ENCODE data around the gene GALNS.
A peak's percentile ranks its signal among the peaks of the same experiment; 100 is the strongest.

The GALNS gene

GRCh38 chr16:88787579-88788314 lies 69.0 kb downstream of the GALNS start:
- Histone ChIP-seq H3K4me1 (ENCODE audit: control insufficient read depth, insufficient read depth, low read length) (peaks cover 2% of the 10 kb centered on the region), H3K4me3 (ENCODE audit: low read depth, low read length) (no peak overlapping the region), H3K9ac (ENCODE audit: low read depth, low read length) (no peak overlapping the region), H3K9me3 (ENCODE audit: control insufficient read depth, insufficient read depth, low read length) (no peaks in the 10 kb centered on the region), H3K36me3 (ENCODE audit: control insufficient read depth, insufficient read depth, low read length) (no peaks in the 10 kb centered on the region), H3K27me3 (ENCODE audit: control insufficient read depth, insufficient read depth, low read length) (no peaks in the 10 kb centered on the region)

GRCh38 chr16:88785106-88785924 lies 71.4 kb downstream of the GALNS start, which contains the start of gene PIEZO1:
TSS of gene PIEZO1 (minus strand) at chr16:88785220. CDS start at chr16:88784964, 256 bp downstream.
- Histone ChIP-seq H3K9me3 (ENCODE audit: control insufficient read depth, insufficient read depth, low read length) (no peaks in the 10 kb centered on the region), H3K36me3 (ENCODE audit: control insufficient read depth, insufficient read depth, low read length) (no peaks in the 10 kb centered on the region), H3K27me3 (ENCODE audit: control insufficient read depth, insufficient read depth, low read length) (no peaks in the 10 kb centered on the region), H3K4me3 (ENCODE audit: low read depth, low read length) (peak within 1 kb of the TSS; percentile 30), H3K4me1 (ENCODE audit: control insufficient read depth, insufficient read depth, low read length) (peaks cover 2% of the 10 kb centered on the region), H3K9ac (ENCODE audit: low read depth, low read length) (no peak within 1 kb of the TSS)

GRCh38 chr16:88784856-88785105 lies 72.0 kb downstream of the GALNS start:
- H3K9ac ChIP-seq (ENCODE audit: low read depth, low read length), result no peak overlapping the region
- no peaks in the 10 kb centered on the region for H3K9me3 ChIP-seq (ENCODE audit: control insufficient read depth, insufficient read depth, low read length)
- H3K36me3 ChIP-seq (ENCODE audit: control insufficient read depth, insufficient read depth, low read length), result no peaks in the 10 kb centered on the region
- H3K4me1 ChIP-seq (ENCODE audit: control insufficient read depth, insufficient read depth, low read length), result peaks cover 2% of the 10 kb centered on the region
- no peak overlapping the region for H3K4me3 ChIP-seq (ENCODE audit: low read depth, low read length)
- no peaks in the 10 kb centered on the region for H3K27me3 ChIP-seq (ENCODE audit: control insufficient read depth, insufficient read depth, low read length)

- Histone ChIP-seq H3K27me3 (ENCODE audit: control insufficient read depth, insufficient read depth, low read length) (no peaks in the 10 kb centered on the region), H3K9me3 (ENCODE audit: control insufficient read depth, insufficient read depth, low read length) (no peaks in the 10 kb centered on the region)
These were observed 72.5 kb downstream of the GALNS start for GRCh38 chr16:88784074-88784855.

GRCh38 chr16:88783391-88784073 lies 73.2 kb downstream of the GALNS start:
- Histone ChIP-seq H3K36me3 (ENCODE audit: control insufficient read depth, insufficient read depth, low read length) (no peaks in the 10 kb centered on the region), H3K4me1 (ENCODE audit: control insufficient read depth, insufficient read depth, low read length) (peaks cover 2% of the 10 kb centered on the region), H3K9ac (ENCODE audit: low read depth, low read length) (peak overlapping the region; percentile 37), H3K27me3 (ENCODE audit: control insufficient read depth, insufficient read depth, low read length) (no peaks in the 10 kb centered on the region), H3K9me3 (ENCODE audit: control insufficient read depth, insufficient read depth, low read length) (no peaks in the 10 kb centered on the region), H3K4me3 (ENCODE audit: low read depth, low read length) (peak overlapping the region; percentile 30)

More at GRCh38 chr16:88784074-88784855, 72.5 kb downstream of the GALNS start:
- Histone ChIP-seq H3K36me3 (ENCODE audit: control insufficient read depth, insufficient read depth, low read length) (no peaks in the 10 kb centered on the region), H3K4me3 (ENCODE audit: low read depth, low read length) (peak overlapping the region; percentile 30), H3K4me1 (ENCODE audit: control insufficient read depth, insufficient read depth, low read length) (peaks cover 2% of the 10 kb centered on the region), H3K9ac (ENCODE audit: low read depth, low read length) (no peak overlapping the region)

- H3K9me3 ChIP-seq (ENCODE audit: control insufficient read depth, insufficient read depth, low read length), result no peaks in the 10 kb centered on the region
- H3K36me3 ChIP-seq (ENCODE audit: control insufficient read depth, insufficient read depth, low read length), result no peaks in the 10 kb centered on the region
- peaks cover 4% of the 10 kb centered on the region for H3K4me1 ChIP-seq (ENCODE audit: control insufficient read depth, insufficient read depth, low read length)
- peak overlapping the region; percentile 37 for H3K9ac ChIP-seq (ENCODE audit: low read depth, low read length)
- H3K4me3 ChIP-seq (ENCODE audit: low read depth, low read length), result no peak overlapping the region
- no peaks in the 10 kb centered on the region for H3K27me3 ChIP-seq (ENCODE audit: control insufficient read depth, insufficient read depth, low read length)
These were observed 74.0 kb downstream of the GALNS start for GRCh38 chr16:88782454-88783390.

- Histone ChIP-seq H3K4me3 (ENCODE audit: low read depth, low read length) (no peak overlapping the region), H3K27me3 (ENCODE audit: control insufficient read depth, insufficient read depth, low read length) (no peaks in the 10 kb centered on the region), H3K9me3 (ENCODE audit: control insufficient read depth, insufficient read depth, low read length) (no peaks in the 10 kb centered on the region), H3K36me3 (ENCODE audit: control insufficient read depth, insufficient read depth, low read length) (no peaks in the 10 kb centered on the region), H3K9ac (ENCODE audit: low read depth, low read length) (no peak overlapping the region), H3K4me1 (ENCODE audit: control insufficient read depth, insufficient read depth, low read length) (peaks cover 4% of the 10 kb centered on the region)
These were observed 75.3 kb downstream of the GALNS start for GRCh38 chr16:88781140-88782077.

- H3K4me3 ChIP-seq (ENCODE audit: low read depth, low read length), result no peak overlapping the region
- H3K36me3 ChIP-seq (ENCODE audit: control insufficient read depth, insufficient read depth, low read length), result no peaks in the 10 kb centered on the region
- H3K9ac ChIP-seq (ENCODE audit: low read depth, low read length), result peak overlapping the region; percentile 37
- H3K4me1 ChIP-seq (ENCODE audit: control insufficient read depth, insufficient read depth, low read length), result peaks cover 4% of the 10 kb centered on the region
- H3K27me3 ChIP-seq (ENCODE audit: control insufficient read depth, insufficient read depth, low read length), result no peaks in the 10 kb centered on the region
- no peaks in the 10 kb centered on the region for H3K9me3 ChIP-seq (ENCODE audit: control insufficient read depth, insufficient read depth, low read length)
These were observed 76.3 kb downstream of the GALNS start for GRCh38 chr16:88780142-88781062.

GRCh38 chr16:88779406-88780141 lies 77.2 kb downstream of the GALNS start:
- Histone ChIP-seq H3K4me3 (ENCODE audit: low read depth, low read length) (no peak overlapping the region), H3K9ac (ENCODE audit: low read depth, low read length) (peak overlapping the region; percentile 37)

More at GRCh38 chr16:88779406-88780141, 77.2 kb downstream of the GALNS start:
- H3K4me1 ChIP-seq (ENCODE audit: control insufficient read depth, insufficient read depth, low read length), result peaks cover 4% of the 10 kb centered on the region
- H3K27me3 ChIP-seq (ENCODE audit: control insufficient read depth, insufficient read depth, low read length), result no peaks in the 10 kb centered on the region
- H3K9me3 ChIP-seq (ENCODE audit: control insufficient read depth, insufficient read depth, low read length), result no peaks in the 10 kb centered on the region
- no peaks in the 10 kb centered on the region for H3K36me3 ChIP-seq (ENCODE audit: control insufficient read depth, insufficient read depth, low read length)
